Type B pancreatic cell (in vitro differentiated cells): ENCODE measurements around the gene PAPPA. TPM values are rescaled to one million over a fixed set of nuclear protein-coding genes. Genes with fewer than 3 reads are reported as not detected.

Source experiments
- DNase-seq: peaks from one replicate; pipeline ENCODE4 v3.0.0; 2021; ENCODE audit warnings: mixed read lengths; ENCODE audit not compliant: unreplicated experiment; ENCODE audit errors: extremely low spot score
- H3K27ac Mint-ChIP-seq: 2 replicates; pipeline ENCODE4 v1.8.0; 2021; ENCODE audit warnings: mild to moderate bottlenecking, mixed read lengths
- H3K27me3 Mint-ChIP-seq: 2 replicates; pipeline ENCODE4 v1.8.0; 2021; ENCODE audit warnings: mixed read lengths
- H3K36me3 Mint-ChIP-seq: 2 replicates; pipeline ENCODE4 v1.8.0; 2021; ENCODE audit warnings: mixed read lengths
- H3K4me1 Mint-ChIP-seq: one replicate; pipeline ENCODE4 v1.8.0; 2021; ENCODE audit warnings: mixed read lengths; ENCODE audit not compliant: unreplicated experiment
- H3K4me3 Mint-ChIP-seq: 2 replicates; pipeline ENCODE4 v1.8.0; 2021; ENCODE audit warnings: mild to moderate bottlenecking, mixed read lengths
- H3K9me3 Mint-ChIP-seq: 2 replicates; pipeline ENCODE4 v1.8.0; 2021; ENCODE audit warnings: mixed read lengths
- total RNA-seq: library from RNA; stranded (reverse); gene quantifications from 2 replicates; pipeline ENCODE4 v1.2.1, GENCODE V29; 2021; ENCODE audit warnings: low replicate concordance
- TF ChIP-seq, protein P1 (sequence below): fragments of 200-600 bp; sonication (generic); conservative IDR thresholded peaks from 2 replicates; pipeline ENCODE4 v1.5.0; 2021; ENCODE audit warnings: antibody characterized with exemption, mild to moderate bottlenecking

The PAPPA gene
- total RNA-seq, 1 donor from 2014 or later: 11.0 TPM

- no peak overlapping the region for H3K27ac Mint-ChIP-seq
- TF ChIP-seq, protein P1, sequence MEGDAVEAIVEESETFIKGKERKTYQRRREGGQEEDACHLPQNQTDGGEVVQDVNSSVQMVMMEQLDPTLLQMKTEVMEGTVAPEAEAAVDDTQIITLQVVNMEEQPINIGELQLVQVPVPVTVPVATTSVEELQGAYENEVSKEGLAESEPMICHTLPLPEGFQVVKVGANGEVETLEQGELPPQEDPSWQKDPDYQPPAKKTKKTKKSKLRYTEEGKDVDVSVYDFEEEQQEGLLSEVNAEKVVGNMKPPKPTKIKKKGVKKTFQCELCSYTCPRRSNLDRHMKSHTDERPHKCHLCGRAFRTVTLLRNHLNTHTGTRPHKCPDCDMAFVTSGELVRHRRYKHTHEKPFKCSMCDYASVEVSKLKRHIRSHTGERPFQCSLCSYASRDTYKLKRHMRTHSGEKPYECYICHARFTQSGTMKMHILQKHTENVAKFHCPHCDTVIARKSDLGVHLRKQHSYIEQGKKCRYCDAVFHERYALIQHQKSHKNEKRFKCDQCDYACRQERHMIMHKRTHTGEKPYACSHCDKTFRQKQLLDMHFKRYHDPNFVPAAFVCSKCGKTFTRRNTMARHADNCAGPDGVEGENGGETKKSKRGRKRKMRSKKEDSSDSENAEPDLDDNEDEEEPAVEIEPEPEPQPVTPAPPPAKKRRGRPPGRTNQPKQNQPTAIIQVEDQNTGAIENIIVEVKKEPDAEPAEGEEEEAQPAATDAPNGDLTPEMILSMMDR: no peak
- H3K4me1 Mint-ChIP-seq: no peaks in the 10 kb centered on the region
- DNase-seq: no peak
- H3K27me3 Mint-ChIP-seq: no peaks in the 10 kb centered on the region
- no peaks in the 10 kb centered on the region for H3K9me3 Mint-ChIP-seq
- no peak overlapping the region for H3K4me3 Mint-ChIP-seq
- H3K36me3 Mint-ChIP-seq: peaks cover 8% of the 10 kb centered on the region
Measured at GRCh38 chr9:116422119-116422979, 268.8 kb downstream of the PAPPA start.

GRCh38 chr9:116423149-116423548 is 269.6 kb downstream of the PAPPA start:
- H3K4me3 Mint-ChIP-seq: no peak overlapping the region
- H3K27me3 Mint-ChIP-seq: no peaks in the 10 kb centered on the region
- peaks cover 12% of the 10 kb centered on the region for H3K36me3 Mint-ChIP-seq
- no peaks in the 10 kb centered on the region for H3K9me3 Mint-ChIP-seq
- no peaks in the 10 kb centered on the region for H3K4me1 Mint-ChIP-seq
- no peak for DNase-seq
- H3K27ac Mint-ChIP-seq: no peak overlapping the region
- TF ChIP-seq, protein P1: no peak

- H3K4me3 Mint-ChIP-seq: no peak overlapping the region
- H3K9me3 Mint-ChIP-seq: no peaks in the 10 kb centered on the region
- TF ChIP-seq, protein P1: no peak
- no peak overlapping the region for H3K27ac Mint-ChIP-seq
- H3K4me1 Mint-ChIP-seq: no peaks in the 10 kb centered on the region
- DNase-seq: no peak
- no peaks in the 10 kb centered on the region for H3K27me3 Mint-ChIP-seq
- peaks cover 12% of the 10 kb centered on the region for H3K36me3 Mint-ChIP-seq
Measured at GRCh38 chr9:116425244-116425643, 271.7 kb downstream of the PAPPA start.

GRCh38 chr9:116430849-116431248 is 277.3 kb downstream of the PAPPA start:
- DNase-seq: no peak
- H3K9me3 Mint-ChIP-seq: no peaks in the 10 kb centered on the region
- TF ChIP-seq, protein P1: no peak
- H3K4me3 Mint-ChIP-seq: no peak overlapping the region
- H3K4me1 Mint-ChIP-seq: peaks cover 9% of the 10 kb centered on the region
- H3K27ac Mint-ChIP-seq: no peak overlapping the region
- peaks cover 9% of the 10 kb centered on the region for H3K36me3 Mint-ChIP-seq
- H3K27me3 Mint-ChIP-seq: no peaks in the 10 kb centered on the region

GRCh38 chr9:116432051-116432450 is 278.5 kb downstream of the PAPPA start:
- DNase-seq: no peak
- peaks cover 9% of the 10 kb centered on the region for H3K4me1 Mint-ChIP-seq
- TF ChIP-seq, protein P1: no peak
- H3K27me3 Mint-ChIP-seq: no peaks in the 10 kb centered on the region
- no peak overlapping the region for H3K4me3 Mint-ChIP-seq
- H3K36me3 Mint-ChIP-seq: peaks cover 14% of the 10 kb centered on the region
- no peaks in the 10 kb centered on the region for H3K9me3 Mint-ChIP-seq
- H3K27ac Mint-ChIP-seq: no peak overlapping the region
